ENCODE results near the gene LCN15. TPM values are rescaled to one million over a fixed set of nuclear protein-coding genes. Genes with fewer than 3 reads are reported as not detected.
A peak's percentile ranks its signal among the peaks of the same experiment; 100 is the strongest.

LCN15 gene
- total and polyA plus RNA-seq, 7 experiments from 2014 or later: not detected

DNA sequence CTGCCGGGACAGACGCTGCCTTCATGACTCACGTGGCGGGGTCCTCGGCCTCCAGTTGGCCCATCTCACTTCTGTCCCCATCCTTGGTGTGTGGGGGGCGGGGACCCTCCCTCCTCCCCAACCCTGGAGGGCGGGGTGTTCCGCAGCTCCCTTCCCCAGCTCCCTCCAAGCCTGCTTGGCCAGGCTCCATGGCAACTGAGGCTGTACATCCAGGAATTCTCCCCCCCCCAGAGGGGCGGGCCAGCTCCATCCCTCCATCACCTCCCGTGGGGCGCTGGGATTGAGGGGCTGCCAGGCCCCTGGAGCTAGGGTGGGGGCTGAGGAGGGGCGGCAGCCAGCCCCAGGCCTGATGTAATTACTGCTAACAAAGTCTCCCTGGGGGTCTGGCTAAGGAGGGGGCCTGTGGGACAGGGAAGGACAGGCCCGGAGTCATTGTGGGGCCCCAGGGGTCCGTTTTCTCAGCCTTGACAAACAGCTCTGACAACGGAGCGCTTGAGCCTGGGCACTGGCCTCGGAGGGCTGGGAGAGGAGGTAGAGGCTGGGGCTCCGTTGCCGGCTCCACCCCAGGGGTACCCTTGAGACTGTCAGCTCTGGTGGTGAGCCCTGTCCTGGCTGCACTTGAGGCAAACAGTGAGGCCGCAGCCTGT, 43.9 kb downstream of the LCN15 start:
- no peaks in the 10 kb centered on the region for H3K9me3 ChIP-seq (ENCODE audit: control insufficient read depth in 2 of 3, low read length in 3 of 3)
- Mint-ChIP-seq H3K9me3 (peaks cover 0 to 2% (median 0%) of the 10 kb centered on the region in 11 donors), H3K27ac (no peak overlapping the region), H3K36me3 (peaks cover 0 to 11% (median 5%) of the 10 kb centered on the region in 5 donors), H3K4me1 (peaks cover 4 to 14% (median 10%) of the 10 kb centered on the region in 7 donors), H3K27me3 (peaks cover 5 to 7% (median 6%) of the 10 kb centered on the region in 5 donors), H3K4me3 (no peak overlapping the region)
- CTCF ChIA-PET: no interaction called here
- no peak overlapping the region for H3K27ac ChIP-seq (ENCODE audit: low read depth, low read length)
- H3K36me3 ChIP-seq (ENCODE audit: control insufficient read depth in 2 of 3, insufficient read depth in 3 of 3, low read length in 3 of 3): peaks cover 0 to 46% (median 2%) of the 10 kb centered on the region in 3 experiments
- no peak for DNase-seq
- intact Hi-C loops (cut with micrococcal nuclease): no loop called here
- POLR2A ChIA-PET: no interaction called here
- ATAC-seq: no peak
- no peaks in the 10 kb centered on the region for H3K4me1 ChIP-seq (ENCODE audit: control insufficient read depth in 2 of 2, insufficient read depth in 2 of 2, low read length in 2 of 2)
- H3K4me3 ChIP-seq (ENCODE audit: low read length): no peak overlapping the region
- H3K27me3 ChIP-seq (ENCODE audit: control insufficient read depth in 2 of 2, insufficient read depth in 2 of 2, low read length in 2 of 2): no peaks in the 10 kb centered on the region

DNA sequence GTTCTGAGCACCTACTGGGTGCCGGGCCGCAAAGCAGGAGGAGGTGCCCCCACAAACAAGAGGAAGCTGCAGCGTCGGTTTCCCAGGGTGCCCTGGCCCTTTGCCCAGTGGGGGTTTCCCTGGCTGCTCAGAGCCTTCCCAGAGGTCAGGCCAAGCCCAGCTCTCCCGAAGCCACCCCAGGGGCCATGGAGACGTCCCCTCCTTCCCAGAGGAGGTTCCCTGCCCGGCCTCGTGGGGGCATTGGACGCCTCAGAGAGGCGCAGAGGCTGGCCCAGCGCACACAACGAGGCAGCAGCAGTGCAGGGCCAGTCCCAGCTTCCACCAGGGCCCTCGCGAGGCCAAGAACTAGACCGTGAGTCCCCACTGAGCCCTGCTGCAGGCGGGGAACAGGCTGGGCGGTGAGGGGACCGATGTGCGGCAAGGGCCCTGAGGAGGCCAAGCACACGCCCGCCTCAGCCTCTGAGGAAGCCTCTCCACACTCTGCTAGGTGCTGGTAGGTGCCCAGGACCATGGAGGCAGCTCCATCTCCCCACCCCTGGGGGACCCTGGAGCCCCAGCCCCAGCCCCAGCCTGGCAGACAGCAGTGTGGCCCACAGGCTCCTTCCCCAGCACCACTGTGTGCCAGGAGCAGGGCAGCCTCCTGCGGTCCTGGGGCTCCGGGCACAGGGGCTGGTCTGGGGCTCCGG, 45.0 kb downstream of the LCN15 start:
- ChIA-PET CTCF (no interaction called here), POLR2A (interaction anchor here (0.7 to 1.8 kb wide), 2 partner anchors 8 to 9 kb away, joined by 6 read pairs; no protein-coding TSS in a partner anchor)
- no peaks in the 10 kb centered on the region for H3K4me1 ChIP-seq (ENCODE audit: control insufficient read depth in 2 of 2, insufficient read depth in 2 of 2, low read length in 2 of 2)
- H3K9me3 Mint-ChIP-seq: peaks cover 0 to 2% (median 0%) of the 10 kb centered on the region in 11 donors
- H3K36me3 Mint-ChIP-seq: peaks cover 0 to 9% (median 3%) of the 10 kb centered on the region in 5 donors
- peak overlapping the region in 1 of 9 donors; percentile 65 for H3K27ac Mint-ChIP-seq
- ATAC-seq (peak; percentile 55), DNase-seq (no peak)
- H3K4me3 Mint-ChIP-seq: no peak overlapping the region
- peaks cover 5 to 8% (median 7%) of the 10 kb centered on the region in 5 donors for H3K27me3 Mint-ChIP-seq
- H3K36me3 ChIP-seq (ENCODE audit: control insufficient read depth in 2 of 3, insufficient read depth in 3 of 3, low read length in 3 of 3): peaks cover 0 to 37% (median 0%) of the 10 kb centered on the region in 3 experiments
- no peaks in the 10 kb centered on the region for H3K27me3 ChIP-seq (ENCODE audit: control insufficient read depth in 2 of 2, insufficient read depth in 2 of 2, low read length in 2 of 2)
- no peak overlapping the region for H3K4me3 ChIP-seq (ENCODE audit: low read length)
- H3K9me3 ChIP-seq (ENCODE audit: control insufficient read depth in 2 of 3, low read length in 3 of 3): no peaks in the 10 kb centered on the region
- intact Hi-C loops (cut with micrococcal nuclease): no loop called here
- peaks cover under 1 to 10% (median 8%) of the 10 kb centered on the region in 7 donors for H3K4me1 Mint-ChIP-seq
- no peak overlapping the region for H3K27ac ChIP-seq (ENCODE audit: low read depth, low read length)

DNA sequence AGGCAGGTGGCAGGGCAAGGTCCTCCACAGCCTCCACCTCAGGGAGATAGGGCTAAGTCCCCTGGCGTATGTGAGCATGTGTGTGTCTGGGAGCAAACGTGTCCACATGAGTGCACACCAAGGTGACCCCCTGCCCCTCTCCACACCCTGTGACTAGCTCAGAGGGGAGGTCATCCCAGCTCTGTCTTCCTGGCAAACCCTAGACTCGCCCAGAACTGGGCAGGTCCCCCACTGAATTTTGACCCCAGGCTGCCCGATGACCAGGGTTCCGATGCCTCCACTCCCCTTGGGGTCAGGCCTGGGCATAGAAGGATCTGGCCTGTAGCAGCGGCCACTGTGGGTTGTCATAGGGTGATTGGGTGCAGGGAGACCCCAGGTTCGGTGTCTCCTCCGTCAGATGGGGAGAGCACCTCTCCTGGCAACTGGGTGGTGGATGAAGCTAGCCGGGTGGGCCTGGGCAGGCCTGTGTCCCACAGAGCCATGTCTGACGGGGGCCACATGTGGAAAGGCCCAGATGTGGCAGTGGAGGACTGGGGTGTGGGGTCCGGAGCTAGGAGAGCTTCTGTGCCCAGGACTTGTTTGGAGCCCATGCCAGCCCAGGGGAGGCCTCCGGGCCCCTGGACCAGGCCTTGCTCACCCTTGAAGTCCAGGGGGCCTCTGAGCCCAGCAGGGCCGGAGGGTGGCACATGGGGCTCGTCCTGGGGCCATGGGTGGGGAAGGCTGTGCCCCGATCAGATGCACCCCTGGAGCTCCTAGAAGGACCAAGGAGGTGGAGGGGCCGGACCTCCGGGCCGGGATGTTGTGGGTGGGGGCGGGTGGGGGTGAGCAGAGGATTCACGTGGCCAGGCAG, 45.7 kb downstream of the LCN15 start:
- no peaks in the 10 kb centered on the region for H3K4me1 ChIP-seq (ENCODE audit: control insufficient read depth in 2 of 2, insufficient read depth in 2 of 2, low read length in 2 of 2)
- H3K9me3 Mint-ChIP-seq: peaks cover 0 to 2% (median 0%) of the 10 kb centered on the region in 11 donors
- H3K4me3 Mint-ChIP-seq: no peak overlapping the region
- ChIA-PET CTCF (no interaction called here), POLR2A (interaction anchor here (0.7 to 1.8 kb wide), 2 partner anchors 8 to 10 kb away, joined by 6 read pairs; no protein-coding TSS in a partner anchor)
- H3K27me3 Mint-ChIP-seq: peaks cover 5 to 14% (median 13%) of the 10 kb centered on the region in 5 donors
- ATAC-seq: no peak
- no peak overlapping the region for H3K27ac ChIP-seq (ENCODE audit: low read depth, low read length)
- no peak overlapping the region for H3K27ac Mint-ChIP-seq
- H3K9me3 ChIP-seq (ENCODE audit: control insufficient read depth in 2 of 3, low read length in 3 of 3): no peaks in the 10 kb centered on the region
- H3K36me3 Mint-ChIP-seq: peaks cover 0 to 2% (median under 1%) of the 10 kb centered on the region in 5 donors
- no peak for DNase-seq
- peaks cover 0 to 4% (median 1%) of the 10 kb centered on the region in 7 donors for H3K4me1 Mint-ChIP-seq
- H3K36me3 ChIP-seq (ENCODE audit: control insufficient read depth in 2 of 3, insufficient read depth in 3 of 3, low read length in 3 of 3): peaks cover 0 to 30% (median 0%) of the 10 kb centered on the region in 3 experiments
- intact Hi-C loops (cut with micrococcal nuclease): no loop called here
- no peaks in the 10 kb centered on the region for H3K27me3 ChIP-seq (ENCODE audit: control insufficient read depth in 2 of 2, insufficient read depth in 2 of 2, low read length in 2 of 2)
- H3K4me3 ChIP-seq (ENCODE audit: low read length): no peak overlapping the region

DNA sequence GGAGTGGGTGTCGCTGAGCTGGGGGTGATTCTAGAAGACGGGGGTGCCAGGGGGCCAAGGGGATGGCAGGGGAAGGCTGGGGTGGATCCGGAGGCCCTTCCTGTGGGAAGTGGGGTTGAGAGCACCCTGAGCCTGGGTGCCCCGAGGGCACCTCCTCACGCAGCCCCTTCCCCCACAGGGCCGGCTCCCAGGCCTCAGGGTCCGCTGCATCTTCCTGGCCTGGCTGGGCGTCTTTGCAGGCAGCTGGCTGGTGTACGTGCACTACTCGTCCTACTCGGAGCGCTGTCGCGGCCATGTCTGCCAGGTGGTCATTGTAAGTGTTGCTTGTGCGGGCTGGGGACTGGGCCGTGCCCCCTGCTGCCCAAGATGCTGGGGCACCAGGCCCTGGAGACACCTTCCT, 46.9 kb downstream of the LCN15 start:
- H3K4me3 Mint-ChIP-seq: no peak overlapping the region
- H3K27ac ChIP-seq (ENCODE audit: low read depth, low read length): no peak overlapping the region
- H3K4me3 ChIP-seq (ENCODE audit: low read length): no peak overlapping the region
- ATAC-seq: no peak
- POLR2A ChIA-PET: interaction anchor here (0.9 kb wide), 1 partner anchor 10 kb away, joined by 3 read pairs; no protein-coding TSS in a partner anchor
- DNase-seq: no peak
- H3K4me1 Mint-ChIP-seq: peaks cover 0 to 4% (median 0%) of the 10 kb centered on the region in 7 donors
- H3K4me1 ChIP-seq (ENCODE audit: control insufficient read depth in 2 of 2, insufficient read depth in 2 of 2, low read length in 2 of 2): no peaks in the 10 kb centered on the region
- no peak overlapping the region for H3K27ac Mint-ChIP-seq
- H3K36me3 ChIP-seq (ENCODE audit: control insufficient read depth in 2 of 3, insufficient read depth in 3 of 3, low read length in 3 of 3): peaks cover 0 to 18% (median 0%) of the 10 kb centered on the region in 3 experiments
- H3K27me3 ChIP-seq (ENCODE audit: control insufficient read depth in 2 of 2, insufficient read depth in 2 of 2, low read length in 2 of 2): peaks cover 0 to 5% of the 10 kb centered on the region in 2 donors
- intact Hi-C loops (cut with micrococcal nuclease): no loop called here
- peaks cover 5 to 19% (median 17%) of the 10 kb centered on the region in 5 donors for H3K27me3 Mint-ChIP-seq
- CTCF ChIA-PET: no interaction called here
- peaks cover 0 to 2% (median 0%) of the 10 kb centered on the region in 5 donors for H3K36me3 Mint-ChIP-seq
- H3K9me3 ChIP-seq (ENCODE audit: control insufficient read depth in 2 of 3, low read length in 3 of 3): no peaks in the 10 kb centered on the region
- H3K9me3 Mint-ChIP-seq: peaks cover 0 to 2% (median 0%) of the 10 kb centered on the region in 11 donors

GRCh38 chr9:136714893-136715274, 49.4 kb downstream of the LCN15 start:
- H3K27me3 Mint-ChIP-seq: peaks cover 22 to 37% (median 35%) of the 10 kb centered on the region in 5 donors
- H3K4me3 Mint-ChIP-seq: no peak overlapping the region
- H3K9me3 Mint-ChIP-seq: peaks cover 0 to 2% (median 0%) of the 10 kb centered on the region in 11 donors
- intact Hi-C loops (cut with micrococcal nuclease): no loop called here
- ChIA-PET POLR2A (interaction anchor here (1.0 to 2.2 kb wide), 2 partner anchors 11 to 13 kb away, joined by 4 to 11 read pairs; no protein-coding TSS in a partner anchor), CTCF (no interaction called here)
- Histone ChIP-seq H3K36me3 (ENCODE audit: control insufficient read depth in 2 of 3, insufficient read depth in 3 of 3, low read length in 3 of 3) (no peaks in the 10 kb centered on the region), H3K27me3 (ENCODE audit: control insufficient read depth in 2 of 2, insufficient read depth in 2 of 2, low read length in 2 of 2) (peaks cover 0 to 9% of the 10 kb centered on the region in 2 donors), H3K4me1 (ENCODE audit: control insufficient read depth in 2 of 2, insufficient read depth in 2 of 2, low read length in 2 of 2) (no peaks in the 10 kb centered on the region), H3K27ac (ENCODE audit: low read depth, low read length) (no peak overlapping the region), H3K4me3 (ENCODE audit: low read length) (no peak overlapping the region), H3K9me3 (ENCODE audit: control insufficient read depth in 2 of 3, low read length in 3 of 3) (no peaks in the 10 kb centered on the region)
- no peak for ATAC-seq
- no peak overlapping the region for H3K27ac Mint-ChIP-seq
- no peak for DNase-seq
- H3K36me3 Mint-ChIP-seq: no peaks in the 10 kb centered on the region
- H3K4me1 Mint-ChIP-seq: peaks cover 0 to 8% (median 6%) of the 10 kb centered on the region in 7 donors
